ENCODE results near the gene TMEM198. TPM values are rescaled to one million over a fixed set of nuclear protein-coding genes. Genes with fewer than 3 reads are reported as not detected.

Gene TMEM198
- total RNA-seq, 1 donor from 2014 or later, result 2.5 TPM

DNA sequence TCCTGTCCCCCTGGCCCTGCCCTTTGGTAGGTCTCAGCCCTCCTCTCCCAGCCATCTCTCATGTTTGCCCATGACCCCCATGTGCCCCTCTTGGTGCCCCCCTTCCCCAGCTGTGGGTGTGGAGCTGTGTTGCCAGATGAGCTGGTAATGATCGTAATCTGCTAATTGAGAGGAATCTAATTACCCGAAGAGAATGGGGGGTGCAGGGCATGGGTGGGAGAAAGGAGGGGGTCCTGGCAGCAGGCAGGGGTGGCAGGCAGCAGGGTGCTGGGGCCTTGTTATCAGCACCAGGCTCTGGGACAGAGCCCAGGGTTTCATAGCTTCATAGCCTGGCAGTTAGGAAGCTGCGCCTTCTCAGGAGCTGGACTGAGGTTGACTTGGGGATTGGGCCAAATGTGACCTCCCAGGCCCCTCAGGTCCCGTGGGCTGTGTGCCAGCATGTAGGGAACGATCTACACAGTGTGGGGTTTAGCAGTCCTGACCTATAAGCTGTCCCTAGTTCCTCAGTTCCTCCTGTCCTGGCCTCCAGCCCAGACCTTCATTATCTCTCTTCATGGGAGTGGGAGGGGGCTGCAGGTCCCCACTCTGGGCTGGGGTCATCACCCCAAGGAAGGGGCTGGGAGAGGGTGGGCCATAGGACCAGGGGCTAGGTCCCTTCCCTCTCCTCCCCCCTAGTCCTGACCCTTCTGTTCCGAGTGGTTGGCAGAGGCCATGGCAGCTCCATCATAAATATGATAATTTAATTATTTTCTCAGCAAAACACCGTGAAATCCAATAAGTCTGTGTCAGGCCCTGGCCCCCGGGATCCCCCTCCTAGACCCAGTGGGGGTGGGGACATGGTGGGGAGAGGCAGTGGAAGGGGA lies 36.0 kb upstream of the TMEM198 start:
- peaks cover 38% of the 10 kb centered on the region for H3K4me1 ChIP-seq
- H3K9me3 ChIP-seq (replicated peaks), result no peaks in the 10 kb centered on the region
- no peak overlapping the region for H3K27ac ChIP-seq (replicated peaks)
- H3K27me3 ChIP-seq (ENCODE audit: low read depth), result peaks cover 37% of the 10 kb centered on the region
- intact Hi-C loops (cut with micrococcal nuclease), result no loop called here
- no peak for DNase-seq
- no peak overlapping the region for H3K4me3 ChIP-seq
- TF ChIP-seq, protein P1, sequence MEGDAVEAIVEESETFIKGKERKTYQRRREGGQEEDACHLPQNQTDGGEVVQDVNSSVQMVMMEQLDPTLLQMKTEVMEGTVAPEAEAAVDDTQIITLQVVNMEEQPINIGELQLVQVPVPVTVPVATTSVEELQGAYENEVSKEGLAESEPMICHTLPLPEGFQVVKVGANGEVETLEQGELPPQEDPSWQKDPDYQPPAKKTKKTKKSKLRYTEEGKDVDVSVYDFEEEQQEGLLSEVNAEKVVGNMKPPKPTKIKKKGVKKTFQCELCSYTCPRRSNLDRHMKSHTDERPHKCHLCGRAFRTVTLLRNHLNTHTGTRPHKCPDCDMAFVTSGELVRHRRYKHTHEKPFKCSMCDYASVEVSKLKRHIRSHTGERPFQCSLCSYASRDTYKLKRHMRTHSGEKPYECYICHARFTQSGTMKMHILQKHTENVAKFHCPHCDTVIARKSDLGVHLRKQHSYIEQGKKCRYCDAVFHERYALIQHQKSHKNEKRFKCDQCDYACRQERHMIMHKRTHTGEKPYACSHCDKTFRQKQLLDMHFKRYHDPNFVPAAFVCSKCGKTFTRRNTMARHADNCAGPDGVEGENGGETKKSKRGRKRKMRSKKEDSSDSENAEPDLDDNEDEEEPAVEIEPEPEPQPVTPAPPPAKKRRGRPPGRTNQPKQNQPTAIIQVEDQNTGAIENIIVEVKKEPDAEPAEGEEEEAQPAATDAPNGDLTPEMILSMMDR (IDR thresholded peaks at IDR 0.05; ENCODE audit: borderline replicate concordance), result no peak
- peaks cover 39% of the 10 kb centered on the region for H3K36me3 ChIP-seq

DNA sequence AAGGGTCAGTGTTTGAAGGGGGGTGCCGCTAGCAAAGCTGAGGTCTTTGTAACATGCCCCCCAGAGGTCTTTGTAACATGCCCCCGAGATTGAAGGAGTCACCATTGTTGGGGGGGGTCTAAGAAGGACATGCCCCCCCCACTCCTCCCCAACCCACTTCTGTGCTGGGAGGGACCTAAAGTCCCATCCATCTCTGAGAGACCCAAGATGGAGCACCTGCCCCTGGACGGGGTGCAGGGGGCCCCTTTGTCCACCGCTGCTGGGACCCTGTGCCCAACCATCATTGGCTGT lies 35.4 kb upstream of the TMEM198 start:
- intact Hi-C loops (cut with micrococcal nuclease), result no loop called here
- peaks cover 42% of the 10 kb centered on the region for H3K27me3 ChIP-seq (ENCODE audit: low read depth)
- no peaks in the 10 kb centered on the region for H3K9me3 ChIP-seq (replicated peaks)
- no peak overlapping the region for H3K4me3 ChIP-seq
- DNase-seq, result no peak
- no peak overlapping the region for H3K27ac ChIP-seq (replicated peaks)
- peaks cover 34% of the 10 kb centered on the region for H3K36me3 ChIP-seq
- peaks cover 38% of the 10 kb centered on the region for H3K4me1 ChIP-seq
- TF ChIP-seq, protein P1 (IDR thresholded peaks at IDR 0.05; ENCODE audit: borderline replicate concordance), result no peak

DNA sequence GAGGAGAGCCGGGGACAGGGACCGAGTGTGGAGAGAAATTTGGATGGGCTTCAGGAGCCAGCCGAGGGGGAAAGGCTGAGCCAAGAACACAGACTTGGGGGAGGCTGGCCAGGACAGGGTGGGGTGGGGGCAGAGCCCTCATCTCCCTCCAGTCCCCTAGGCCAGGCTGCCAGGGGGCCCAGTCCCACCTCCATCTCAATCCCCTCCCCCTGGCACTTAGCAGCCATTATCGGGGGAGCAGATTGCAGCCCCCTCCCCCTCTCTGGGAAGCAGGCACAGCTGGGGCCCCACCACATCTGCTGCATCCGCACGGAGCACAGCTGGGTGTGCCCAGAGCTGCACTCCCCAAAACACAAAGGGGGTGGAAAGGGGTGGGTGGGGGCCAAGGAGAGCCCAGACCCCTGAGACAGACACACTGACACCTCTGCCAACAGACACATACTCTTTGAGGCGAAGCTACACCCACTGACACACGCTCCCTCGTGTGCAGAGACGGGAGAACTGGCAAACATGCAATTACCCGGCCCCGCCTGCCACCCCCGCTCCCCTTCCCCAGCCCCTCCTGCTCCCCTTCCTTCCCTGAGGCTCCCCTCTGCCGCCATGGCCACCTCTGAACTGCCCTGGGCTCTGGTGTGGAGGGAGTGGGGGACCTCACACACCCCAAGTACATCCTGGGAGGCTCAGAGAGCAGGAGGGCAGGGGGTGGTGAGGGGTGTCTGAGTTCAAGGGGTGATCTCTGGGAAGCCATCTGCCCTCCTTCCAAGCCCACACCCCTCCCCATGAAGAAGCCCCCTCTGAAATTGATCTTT lies 34.7 kb upstream of the TMEM198 start:
- intact Hi-C loops (cut with micrococcal nuclease), result no loop called here
- H3K27ac ChIP-seq (replicated peaks), result no peak overlapping the region
- H3K27me3 ChIP-seq (ENCODE audit: low read depth), result peaks cover 50% of the 10 kb centered on the region
- H3K36me3 ChIP-seq, result peaks cover 26% of the 10 kb centered on the region
- no peaks in the 10 kb centered on the region for H3K9me3 ChIP-seq (replicated peaks)
- no peak for DNase-seq
- peak overlapping the region; percentile 55 for H3K4me3 ChIP-seq
- TF ChIP-seq, protein P1 (IDR thresholded peaks at IDR 0.05; ENCODE audit: borderline replicate concordance), result no peak
- H3K4me1 ChIP-seq, result peaks cover 44% of the 10 kb centered on the region

DNA sequence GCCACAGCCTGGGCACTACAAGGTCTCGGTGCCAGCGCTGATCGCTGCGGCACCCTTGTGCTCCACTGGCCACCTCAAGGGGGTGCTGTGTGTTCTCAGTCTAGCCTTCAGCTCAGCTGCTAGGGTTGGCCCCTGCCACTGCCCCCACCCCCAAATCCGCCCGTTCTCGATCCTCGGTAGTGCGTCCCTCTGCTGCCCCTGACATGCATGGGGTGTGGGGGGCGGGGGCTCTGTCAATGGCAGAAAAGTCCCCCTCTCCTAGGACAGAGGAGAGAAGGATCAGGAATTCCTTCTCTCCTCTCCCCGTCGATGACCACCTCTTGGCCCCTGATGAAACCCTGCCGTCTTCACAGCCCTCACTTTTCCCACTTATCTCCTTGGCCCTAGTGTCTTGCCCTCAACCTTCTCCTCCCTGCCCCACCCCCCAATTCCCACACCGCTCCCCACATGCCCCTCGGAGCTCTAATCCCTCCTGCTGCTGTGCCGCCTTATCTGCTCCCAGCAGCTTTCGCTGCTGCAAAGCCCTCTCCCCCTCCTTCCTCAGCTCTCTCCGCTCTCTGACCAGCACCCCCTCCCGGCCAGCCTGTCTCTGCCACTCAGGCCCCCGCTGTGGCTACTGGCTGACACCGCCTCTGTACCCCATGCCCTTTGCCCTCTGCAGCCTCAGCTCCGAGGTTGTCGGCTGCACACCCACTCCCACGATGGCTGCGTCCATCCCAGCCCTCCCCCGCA lies 33.9 kb upstream of the TMEM198 start:
- no peaks in the 10 kb centered on the region for H3K9me3 ChIP-seq (replicated peaks)
- TF ChIP-seq, protein P1 (IDR thresholded peaks at IDR 0.05; ENCODE audit: borderline replicate concordance), result peak; percentile 72
- H3K27ac ChIP-seq (replicated peaks), result no peak overlapping the region
- H3K27me3 ChIP-seq (ENCODE audit: low read depth), result peaks cover 58% of the 10 kb centered on the region
- DNase-seq, result peak; percentile 51
- peak overlapping the region; percentile 55 for H3K4me3 ChIP-seq
- H3K4me1 ChIP-seq, result peaks cover 51% of the 10 kb centered on the region
- H3K36me3 ChIP-seq, result peaks cover 19% of the 10 kb centered on the region
- intact Hi-C loops (cut with micrococcal nuclease), result no loop called here

DNA sequence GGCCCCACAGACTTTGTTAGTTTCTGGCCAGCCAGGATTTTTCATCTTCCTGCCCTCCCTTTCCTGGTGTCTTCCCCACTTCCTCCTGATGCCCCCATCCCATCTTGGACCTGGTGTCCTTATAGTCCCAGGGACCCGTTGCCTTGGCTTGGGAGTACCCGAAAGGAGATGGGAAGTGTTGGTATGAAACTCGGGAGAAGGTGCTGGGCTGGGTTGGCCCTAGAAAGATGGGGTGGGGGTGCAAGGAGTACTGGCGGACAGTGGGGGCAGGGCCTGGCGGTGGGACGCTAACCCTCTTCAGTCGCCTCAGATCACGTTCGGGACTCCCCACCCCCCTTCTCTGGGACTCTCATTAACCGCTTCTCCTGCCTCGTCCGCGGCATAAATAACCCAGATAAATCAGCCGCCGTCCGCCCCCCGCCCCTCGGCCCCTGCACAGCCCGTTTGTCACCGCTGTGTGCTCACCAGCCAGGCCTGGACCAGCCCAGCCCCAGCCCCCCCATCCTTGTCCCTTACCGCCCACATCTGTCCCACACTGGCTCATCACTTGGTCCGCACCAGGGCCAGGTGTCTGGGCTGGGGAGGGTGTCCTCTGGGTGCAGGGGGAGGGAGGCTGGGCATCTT lies 33.2 kb upstream of the TMEM198 start:
- Histone ChIP-seq H3K4me3 (peak overlapping the region; percentile 55), H3K4me1 (peaks cover 51% of the 10 kb centered on the region), H3K27ac (replicated peaks) (no peak overlapping the region), H3K27me3 (ENCODE audit: low read depth) (peaks cover 65% of the 10 kb centered on the region), H3K9me3 (replicated peaks) (no peaks in the 10 kb centered on the region), H3K36me3 (peaks cover 12% of the 10 kb centered on the region)
- TF ChIP-seq, protein P1 (IDR thresholded peaks at IDR 0.05; ENCODE audit: borderline replicate concordance), result no peak
- intact Hi-C loops (cut with micrococcal nuclease), result no loop called here
- DNase-seq, result no peak
